ENCODE results near the gene FLNC. TPM values are rescaled to one million over a fixed set of nuclear protein-coding genes. Genes with fewer than 3 reads are reported as not detected.

Gene FLNC
- total RNA-seq, 1 donor from 2014 or later: 7.7 TPM

GRCh38 chr7:128863433-128863989, 33.3 kb downstream of the FLNC start:
- peaks cover 25% of the 10 kb centered on the region for H3K27me3 Mint-ChIP-seq (ENCODE audit: unreplicated experiment)
- peaks cover 18% of the 10 kb centered on the region for H3K36me3 Mint-ChIP-seq (ENCODE audit: low read depth, unreplicated experiment)
- H3K9me3 Mint-ChIP-seq (ENCODE audit: unreplicated experiment): no peaks in the 10 kb centered on the region
- H3K4me3 Mint-ChIP-seq (ENCODE audit: unreplicated experiment): peak overlapping the region; percentile 99
- DNase-seq (ENCODE audit: low spot score): peak; percentile 60
- H3K27ac Mint-ChIP-seq (ENCODE audit: unreplicated experiment): no peak overlapping the region
- TF ChIP-seq, protein P1, sequence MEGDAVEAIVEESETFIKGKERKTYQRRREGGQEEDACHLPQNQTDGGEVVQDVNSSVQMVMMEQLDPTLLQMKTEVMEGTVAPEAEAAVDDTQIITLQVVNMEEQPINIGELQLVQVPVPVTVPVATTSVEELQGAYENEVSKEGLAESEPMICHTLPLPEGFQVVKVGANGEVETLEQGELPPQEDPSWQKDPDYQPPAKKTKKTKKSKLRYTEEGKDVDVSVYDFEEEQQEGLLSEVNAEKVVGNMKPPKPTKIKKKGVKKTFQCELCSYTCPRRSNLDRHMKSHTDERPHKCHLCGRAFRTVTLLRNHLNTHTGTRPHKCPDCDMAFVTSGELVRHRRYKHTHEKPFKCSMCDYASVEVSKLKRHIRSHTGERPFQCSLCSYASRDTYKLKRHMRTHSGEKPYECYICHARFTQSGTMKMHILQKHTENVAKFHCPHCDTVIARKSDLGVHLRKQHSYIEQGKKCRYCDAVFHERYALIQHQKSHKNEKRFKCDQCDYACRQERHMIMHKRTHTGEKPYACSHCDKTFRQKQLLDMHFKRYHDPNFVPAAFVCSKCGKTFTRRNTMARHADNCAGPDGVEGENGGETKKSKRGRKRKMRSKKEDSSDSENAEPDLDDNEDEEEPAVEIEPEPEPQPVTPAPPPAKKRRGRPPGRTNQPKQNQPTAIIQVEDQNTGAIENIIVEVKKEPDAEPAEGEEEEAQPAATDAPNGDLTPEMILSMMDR (IDR thresholded peaks at IDR 0.05; ENCODE audit: unreplicated experiment): peak; percentile 62
- peaks cover 11% of the 10 kb centered on the region for H3K4me1 Mint-ChIP-seq (ENCODE audit: unreplicated experiment)

DNA sequence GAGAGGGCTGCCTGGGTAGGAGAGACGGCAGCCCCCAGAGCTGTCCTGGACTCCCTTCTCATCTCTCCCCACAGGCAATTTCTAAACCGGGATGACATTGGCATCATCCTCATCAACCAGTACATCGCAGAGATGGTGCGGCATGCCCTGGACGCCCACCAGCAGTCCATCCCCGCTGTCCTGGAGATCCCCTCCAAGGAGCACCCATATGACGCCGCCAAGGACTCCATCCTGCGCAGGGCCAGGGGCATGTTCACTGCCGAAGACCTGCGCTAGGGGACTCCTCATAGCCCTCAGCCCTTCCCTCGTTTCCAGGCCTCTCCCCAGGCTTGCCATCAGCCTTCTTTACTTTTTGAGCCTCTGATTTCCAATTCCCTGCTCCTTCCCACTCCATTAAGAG, 35.1 kb downstream of the FLNC start:
- Mint-ChIP-seq H3K4me1 (ENCODE audit: unreplicated experiment) (peaks cover 13% of the 10 kb centered on the region), H3K4me3 (ENCODE audit: unreplicated experiment) (peak overlapping the region; percentile 44), H3K9me3 (ENCODE audit: unreplicated experiment) (no peaks in the 10 kb centered on the region), H3K36me3 (ENCODE audit: low read depth, unreplicated experiment) (peaks cover 18% of the 10 kb centered on the region), H3K27me3 (ENCODE audit: unreplicated experiment) (peaks cover 25% of the 10 kb centered on the region), H3K27ac (ENCODE audit: unreplicated experiment) (no peak overlapping the region)
- no peak for DNase-seq (ENCODE audit: low spot score)
- TF ChIP-seq, protein P1 (IDR thresholded peaks at IDR 0.05; ENCODE audit: unreplicated experiment): no peak

DNA sequence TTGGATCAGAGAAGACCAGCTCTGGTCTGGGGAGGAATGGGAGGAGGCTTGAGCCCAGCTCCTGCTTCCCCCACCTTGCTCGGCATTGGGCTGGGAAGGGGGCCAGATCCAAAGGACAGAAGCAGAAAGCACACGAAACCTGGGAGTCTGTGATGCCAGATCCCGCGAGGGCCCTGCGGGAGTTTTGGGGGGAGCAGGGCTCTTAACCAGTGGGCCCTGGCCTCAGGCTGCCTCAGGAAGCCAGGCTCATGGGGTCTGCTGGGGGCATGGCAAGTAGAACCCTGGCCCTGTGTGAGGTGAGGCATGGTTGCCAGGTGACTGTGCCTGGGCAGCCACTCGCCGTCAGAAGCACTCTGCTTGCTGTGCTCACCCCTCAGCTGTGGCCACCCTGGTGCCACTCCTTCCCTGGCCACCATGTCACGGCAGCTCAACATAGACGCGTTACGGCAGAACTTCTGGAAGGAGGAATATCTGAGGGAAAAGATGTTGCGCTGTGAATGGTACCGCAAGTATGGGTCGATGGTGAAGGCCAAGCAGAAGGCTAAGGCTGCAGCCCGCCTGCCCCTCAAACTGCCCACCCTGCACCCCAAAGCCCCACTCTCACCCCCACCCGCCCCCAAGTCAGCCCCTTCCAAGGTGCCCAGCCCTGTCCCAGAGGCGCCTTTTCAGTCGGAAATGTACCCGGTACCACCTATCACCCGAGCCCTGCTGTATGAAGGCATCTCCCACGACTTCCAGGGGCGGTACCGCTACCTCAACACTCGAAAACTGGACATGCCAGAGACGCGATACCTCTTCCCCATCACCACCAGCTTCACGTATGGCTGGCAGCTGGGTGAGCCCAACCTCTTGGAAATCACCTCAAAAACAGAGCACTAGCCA, 36.0 kb downstream of the FLNC start:
- no peaks in the 10 kb centered on the region for H3K9me3 Mint-ChIP-seq (ENCODE audit: unreplicated experiment)
- no peak for DNase-seq (ENCODE audit: low spot score)
- peaks cover 14% of the 10 kb centered on the region for H3K36me3 Mint-ChIP-seq (ENCODE audit: low read depth, unreplicated experiment)
- peaks cover 15% of the 10 kb centered on the region for H3K4me1 Mint-ChIP-seq (ENCODE audit: unreplicated experiment)
- H3K27ac Mint-ChIP-seq (ENCODE audit: unreplicated experiment): no peak overlapping the region
- TF ChIP-seq, protein P1 (IDR thresholded peaks at IDR 0.05; ENCODE audit: unreplicated experiment): no peak
- peak overlapping the region; percentile 44 for H3K4me3 Mint-ChIP-seq (ENCODE audit: unreplicated experiment)
- peaks cover 30% of the 10 kb centered on the region for H3K27me3 Mint-ChIP-seq (ENCODE audit: unreplicated experiment)

- DNase-seq (ENCODE audit: low spot score): no peak
- TF ChIP-seq, protein P1 (IDR thresholded peaks at IDR 0.05; ENCODE audit: unreplicated experiment): no peak
- Mint-ChIP-seq H3K4me1 (ENCODE audit: unreplicated experiment) (peaks cover 13% of the 10 kb centered on the region), H3K36me3 (ENCODE audit: low read depth, unreplicated experiment) (peaks cover 14% of the 10 kb centered on the region), H3K27me3 (ENCODE audit: unreplicated experiment) (peaks cover 33% of the 10 kb centered on the region), H3K27ac (ENCODE audit: unreplicated experiment) (no peak overlapping the region), H3K4me3 (ENCODE audit: unreplicated experiment) (no peak overlapping the region), H3K9me3 (ENCODE audit: unreplicated experiment) (no peaks in the 10 kb centered on the region)
These were observed 37.0 kb downstream of the FLNC start for GRCh38 chr7:128867241-128867640.
